ENCODE data around the gene PDZD8. TPM values are rescaled to one million over a fixed set of nuclear protein-coding genes. Genes with fewer than 3 reads are reported as not detected.

PDZD8 gene
- total RNA-seq, 1 donor from 2014 or later, result 23.3 TPM

DNA sequence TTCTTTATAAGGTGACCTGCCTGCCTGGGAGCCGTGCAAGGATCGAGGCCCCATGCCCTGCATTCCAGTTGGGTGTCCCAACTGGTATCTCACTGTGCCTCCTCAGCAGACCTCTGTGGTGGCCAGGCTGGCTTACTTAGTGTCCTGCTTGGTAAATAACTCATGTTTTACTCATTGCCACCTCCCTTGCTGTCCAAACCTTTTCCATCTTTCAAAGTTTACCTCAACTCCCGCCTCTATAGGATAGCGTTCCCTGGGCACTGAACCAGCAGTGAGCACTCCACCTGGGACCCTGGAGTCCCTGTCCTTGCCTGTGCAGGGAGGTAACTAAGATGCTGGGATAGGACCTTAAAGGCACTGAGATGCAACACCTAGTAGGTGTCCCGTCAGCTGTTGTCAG is 100.7 kb downstream of the PDZD8 start:
- no peak for TF ChIP-seq CTCF (IDR thresholded peaks at IDR 0.05; ENCODE audit: partially characterized antibody, unreplicated experiment)

DNA sequence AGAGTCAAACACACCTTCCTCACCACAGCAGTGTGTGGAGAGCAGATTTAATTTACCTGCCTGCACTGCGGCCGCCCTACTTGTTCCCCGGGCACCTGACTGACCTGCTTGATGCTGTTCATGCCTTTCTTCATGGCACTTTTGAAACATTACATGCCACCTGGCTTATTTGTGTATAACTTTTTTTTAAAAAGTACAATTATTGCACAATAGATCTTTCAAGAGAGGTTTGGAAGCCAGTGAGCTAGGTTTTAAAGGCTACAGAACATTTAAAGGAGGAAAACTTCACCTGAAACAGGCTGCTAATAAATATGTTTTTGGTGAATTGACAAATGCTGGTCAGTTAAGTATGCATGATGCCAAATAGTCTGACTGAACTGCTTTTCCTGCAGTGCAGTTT is 101.3 kb downstream of the PDZD8 start:
- peaks cover 5% of the 10 kb centered on the region for H3K4me1 Mint-ChIP-seq (ENCODE audit: low read depth, unreplicated experiment)
- H3K9me3 Mint-ChIP-seq (ENCODE audit: unreplicated experiment), result peaks cover 3% of the 10 kb centered on the region
- no peak overlapping the region for H3K4me3 Mint-ChIP-seq (ENCODE audit: unreplicated experiment)
- H3K27ac Mint-ChIP-seq (ENCODE audit: unreplicated experiment), result no peak overlapping the region
- H3K36me3 Mint-ChIP-seq (ENCODE audit: unreplicated experiment), result no peaks in the 10 kb centered on the region
- peaks cover 4% of the 10 kb centered on the region for H3K27me3 Mint-ChIP-seq (ENCODE audit: unreplicated experiment)
- TF ChIP-seq CTCF (IDR thresholded peaks at IDR 0.05; ENCODE audit: partially characterized antibody, unreplicated experiment), result no peak
- no peak for DNase-seq

More for the DNA sequence above, 100.7 kb downstream of the PDZD8 start:
- no peak overlapping the region for H3K27ac Mint-ChIP-seq (ENCODE audit: unreplicated experiment)
- no peak overlapping the region for H3K4me3 Mint-ChIP-seq (ENCODE audit: unreplicated experiment)
- peaks cover 5% of the 10 kb centered on the region for H3K4me1 Mint-ChIP-seq (ENCODE audit: low read depth, unreplicated experiment)
- peaks cover 3% of the 10 kb centered on the region for H3K9me3 Mint-ChIP-seq (ENCODE audit: unreplicated experiment)
- peaks cover 3% of the 10 kb centered on the region for H3K27me3 Mint-ChIP-seq (ENCODE audit: unreplicated experiment)
- no peaks in the 10 kb centered on the region for H3K36me3 Mint-ChIP-seq (ENCODE audit: unreplicated experiment)
- no peak for DNase-seq

GRCh38 chr10:117272195-117273076 is 102.8 kb downstream of the PDZD8 start:
- no peak for DNase-seq
- Mint-ChIP-seq H3K27me3 (ENCODE audit: unreplicated experiment) (peaks cover 6% of the 10 kb centered on the region), H3K9me3 (ENCODE audit: unreplicated experiment) (peaks cover 4% of the 10 kb centered on the region), H3K36me3 (ENCODE audit: unreplicated experiment) (no peaks in the 10 kb centered on the region), H3K4me3 (ENCODE audit: unreplicated experiment) (no peak overlapping the region), H3K4me1 (ENCODE audit: low read depth, unreplicated experiment) (peaks cover 13% of the 10 kb centered on the region), H3K27ac (ENCODE audit: unreplicated experiment) (no peak overlapping the region)
- TF ChIP-seq CTCF (IDR thresholded peaks at IDR 0.05; ENCODE audit: partially characterized antibody, unreplicated experiment), result no peak

- peaks cover 13% of the 10 kb centered on the region for H3K4me1 Mint-ChIP-seq (ENCODE audit: low read depth, unreplicated experiment)
- H3K36me3 Mint-ChIP-seq (ENCODE audit: unreplicated experiment), result no peaks in the 10 kb centered on the region
- H3K27me3 Mint-ChIP-seq (ENCODE audit: unreplicated experiment), result peaks cover 6% of the 10 kb centered on the region
- TF ChIP-seq CTCF (IDR thresholded peaks at IDR 0.05; ENCODE audit: partially characterized antibody, unreplicated experiment), result no peak
- H3K4me3 Mint-ChIP-seq (ENCODE audit: unreplicated experiment), result no peak overlapping the region
- DNase-seq, result no peak
- H3K27ac Mint-ChIP-seq (ENCODE audit: unreplicated experiment), result no peak overlapping the region
- H3K9me3 Mint-ChIP-seq (ENCODE audit: unreplicated experiment), result peaks cover 3% of the 10 kb centered on the region
Observed at GRCh38 chr10:117271427-117271826, 103.8 kb downstream of the PDZD8 start.

GRCh38 chr10:117268907-117269306 is 106.3 kb downstream of the PDZD8 start:
- no peak for TF ChIP-seq CTCF (IDR thresholded peaks at IDR 0.05; ENCODE audit: partially characterized antibody, unreplicated experiment)
- no peak overlapping the region for H3K27ac Mint-ChIP-seq (ENCODE audit: unreplicated experiment)
- H3K4me3 Mint-ChIP-seq (ENCODE audit: unreplicated experiment), result no peak overlapping the region
- peaks cover 4% of the 10 kb centered on the region for H3K9me3 Mint-ChIP-seq (ENCODE audit: unreplicated experiment)
- H3K27me3 Mint-ChIP-seq (ENCODE audit: unreplicated experiment), result peaks cover 6% of the 10 kb centered on the region
- H3K36me3 Mint-ChIP-seq (ENCODE audit: unreplicated experiment), result peaks cover 8% of the 10 kb centered on the region
- H3K4me1 Mint-ChIP-seq (ENCODE audit: low read depth, unreplicated experiment), result peaks cover 28% of the 10 kb centered on the region
- DNase-seq, result no peak
